H1 (cell line): Measurements from ENCODE around the gene ZNF202. TPM values are rescaled to one million over a fixed set of nuclear protein-coding genes. Genes with fewer than 3 reads are reported as not detected.

ENCODE experiments used
- CEBPB ChIP-seq: IDR thresholded peaks from 2 replicates; pipeline ENCODE4 v1.6.1; 2012; ENCODE audit warnings: low read depth, low read length
- CTBP2 ChIP-seq: IDR thresholded peaks from 2 replicates; pipeline ENCODE4 v1.7.0; 2011; ENCODE audit warnings: borderline replicate concordance, mild to moderate bottlenecking, moderate library complexity, mixed read lengths, low read length; ENCODE audit not compliant: insufficient read depth, insufficient read length
- JUN ChIP-seq: IDR thresholded peaks from 2 replicates; pipeline ENCODE4 v1.6.1; 2011; ENCODE audit warnings: low read depth, mild to moderate bottlenecking, improper control_type of control experiment, low read length
- JUND ChIP-seq: IDR thresholded peaks from 2 replicates; pipeline ENCODE4 v1.6.1; 2011; ENCODE audit warnings: mild to moderate bottlenecking, improper control_type of control experiment, low read length
- RXRA ChIP-seq: IDR thresholded peaks from 2 replicates; pipeline ENCODE4 v1.6.1; 2011; ENCODE audit warnings: low read depth, mild to moderate bottlenecking, low read length, moderate library complexity; ENCODE audit not compliant: insufficient read depth
- SIN3A ChIP-seq, 2 experiments: IDR thresholded peaks in 1 of 2; conservative IDR thresholded peaks in 1 of 2; 2 replicates each; pipeline ENCODE4 v1.6.1; 2011 to 2012; ENCODE audit warnings: low read length in 2 of 2, improper control_type of control experiment in 1 of 2, low read depth in 1 of 2, mild to moderate bottlenecking in 1 of 2
- SIX5 ChIP-seq: IDR thresholded peaks from 2 replicates; pipeline ENCODE4 v1.6.1; 2011; ENCODE audit warnings: mild to moderate bottlenecking, low read depth, low read length
- TAF7 ChIP-seq: optimal IDR thresholded peaks from 2 replicates; pipeline ENCODE3; 2011; ENCODE audit warnings: low read depth, mild to moderate bottlenecking, inconsistent platforms, low read length, moderate library complexity, borderline replicate concordance
- polyA plus RNA-seq, 7 experiments: library from polyadenylated mRNA; depleted of rRNA in 3 of 7; stranded (reverse) in 5 of 7; unstranded in 2 of 7; fragments of >200 nt in 5 of 7; fragments of 200-250 nt in 2 of 7; gene quantifications; 1 replicate in 5 of 7; 2 replicates in 1 of 7; 4 replicates in 1 of 7; pipeline versions ENCODE4 v1.2.1 to v1.2.3, GENCODE V29; 2011 to 2013; ENCODE audit warnings: missing spikeins in 2 of 7, mixed read lengths in 2 of 7
- total RNA-seq: library from RNA; stranded (reverse); fragmentation: NEBNext Ultra II Directional; extraction: Animal tissue kit (Norgen Biotek cat#: 25700); gene quantifications from 2 replicates; pipeline ENCODE4 v1.2.1, GENCODE V29; 2021

Gene ZNF202
- total and polyA plus RNA-seq, 2 of the 8 experiments (the other 6 are each of a cell fraction or from before 2014, with no cell fraction given) = 14.1 to 33.9 TPM

DNA sequence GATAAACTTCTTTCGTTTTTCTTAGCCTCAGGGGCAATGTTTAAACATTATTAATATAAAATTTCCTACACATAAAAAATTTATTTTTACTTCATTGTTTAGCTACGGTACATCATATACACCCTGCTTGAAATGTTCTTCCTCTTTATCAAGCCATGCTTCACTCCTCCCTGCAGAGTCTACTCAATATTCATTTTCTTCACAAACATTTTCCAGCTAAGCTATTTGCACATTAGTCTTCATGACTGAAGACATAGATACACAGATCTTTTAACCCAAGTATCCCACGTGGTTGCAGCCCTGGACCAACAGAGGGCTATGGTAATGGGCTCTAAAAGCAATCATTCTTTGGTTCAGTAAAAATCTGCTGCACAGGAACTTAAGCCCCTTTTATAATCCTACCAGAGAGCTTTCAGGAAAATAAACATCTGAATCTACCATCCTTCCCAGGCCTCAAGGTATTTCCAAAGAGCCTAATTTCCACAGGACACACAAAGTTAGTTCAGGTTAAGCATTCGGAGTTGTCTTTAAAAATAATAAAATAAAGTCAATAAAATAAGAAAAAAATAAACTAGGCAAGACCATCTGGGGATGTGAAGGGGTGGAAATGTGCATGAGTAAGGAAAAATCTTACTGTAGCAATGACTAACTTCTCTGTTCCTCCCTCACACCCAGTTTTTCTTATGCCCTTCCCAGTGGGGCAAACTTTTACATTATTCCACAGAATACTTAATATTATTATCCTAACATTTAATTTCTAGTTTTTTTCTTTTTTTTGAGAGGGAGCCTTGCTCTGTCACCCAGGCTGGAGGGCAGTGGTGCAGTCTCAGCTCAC lies 34.5 kb upstream of the ZNF202 start (continued):
- no peak for TF ChIP-seq SIX5
- TF ChIP-seq JUN = no peak
- peak; percentile 54; the same call in 1 of the 2 replicates for TF ChIP-seq JUND
- no peak for TF ChIP-seq CEBPB
- no peak for TF ChIP-seq TAF7
- no peak for TF ChIP-seq SIN3A (conservative IDR thresholded peaks at IDR 0.05 in 1 of 2, IDR thresholded peaks at IDR 0.05 in 1 of 2; ENCODE audit: low read depth in 1 of 2, low read length in 2 of 2)
- no peak for TF ChIP-seq RXRA
- no peak for TF ChIP-seq CTBP2
